GM12891 (cell line): ENCODE results near the gene TMEM101.
"Not testable (repeated sequence)": the region's sequence is repeated elsewhere in the genome, so short reads cannot be mapped to it uniquely, and the experiment has no call there.

ENCODE experiments used
- DNase-seq: peaks from one replicate; pipeline ENCODE4 v3.0.0; 2011; ENCODE audit warnings: low spot score; ENCODE audit not compliant: insufficient read length
- FAIRE-seq: peaks from 2 replicates; lab custom pipeline; 2011; peaks lifted over from hg19 to GRCh38; lab: Jason Lieb, UNC
- PAX5 ChIP-seq: IDR thresholded peaks from 2 replicates; pipeline ENCODE4 v1.6.1; 2011; ENCODE audit warnings: low read length, moderate library complexity, mild to moderate bottlenecking; ENCODE audit not compliant: insufficient read depth, severe bottlenecking
- POLR2A ChIP-seq: IDR thresholded peaks from 2 replicates; pipeline ENCODE4 v1.6.1; 2011; ENCODE audit warnings: low read depth, low read length, control low read depth
- POLR2AphosphoS5 ChIP-seq: IDR thresholded peaks from 2 replicates; pipeline ENCODE4 v1.6.1; 2011; ENCODE audit warnings: low read depth, low read length, control low read depth
- POU2F2 ChIP-seq: IDR thresholded peaks from 2 replicates; pipeline ENCODE4 v1.6.1; 2011; ENCODE audit warnings: low read depth, mild to moderate bottlenecking, control low read depth, low read length, moderate library complexity
- SPI1 ChIP-seq: IDR thresholded peaks from 2 replicates; pipeline ENCODE4 v1.6.1; 2011; ENCODE audit warnings: low read depth, low read length, control low read depth
- TAF1 ChIP-seq: IDR thresholded peaks from 2 replicates; pipeline ENCODE4 v1.6.1; 2011; ENCODE audit warnings: low read depth, low read length, control low read depth

TMEM101 gene

GRCh38 chr17:44045486-44045885 lies 30.7 kb upstream of the TMEM101 start:
- FAIRE-seq: no peak
- TF ChIP-seq POU2F2: no peak
- TF ChIP-seq TAF1: no peak
- no peak for TF ChIP-seq PAX5
- TF ChIP-seq POLR2A: no peak
- TF ChIP-seq SPI1: no peak
- no peak for TF ChIP-seq POLR2AphosphoS5
- no peak for DNase-seq

DNA sequence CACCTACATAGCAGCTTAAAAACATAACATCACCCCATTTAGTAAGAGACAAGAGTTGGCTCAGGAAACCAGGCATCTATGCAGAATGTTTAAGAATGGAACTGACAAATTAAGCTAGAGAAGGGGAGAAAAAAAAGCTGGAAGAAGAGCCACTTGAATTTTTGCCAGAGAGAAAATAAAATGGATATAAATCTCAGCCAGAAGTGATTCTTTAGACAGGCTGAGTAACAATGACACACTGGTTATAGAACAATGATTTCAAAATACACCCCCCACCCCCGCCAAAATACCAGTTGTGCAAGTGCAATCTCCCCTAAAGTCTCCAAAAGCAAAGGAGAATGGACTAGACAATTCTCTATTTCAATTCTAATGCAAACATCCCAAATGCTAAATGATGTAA lies 29.3 kb upstream of the TMEM101 start:
- no peak for TF ChIP-seq PAX5
- TF ChIP-seq SPI1: no peak
- TF ChIP-seq TAF1: no peak
- no peak for FAIRE-seq
- no peak for DNase-seq

DNA sequence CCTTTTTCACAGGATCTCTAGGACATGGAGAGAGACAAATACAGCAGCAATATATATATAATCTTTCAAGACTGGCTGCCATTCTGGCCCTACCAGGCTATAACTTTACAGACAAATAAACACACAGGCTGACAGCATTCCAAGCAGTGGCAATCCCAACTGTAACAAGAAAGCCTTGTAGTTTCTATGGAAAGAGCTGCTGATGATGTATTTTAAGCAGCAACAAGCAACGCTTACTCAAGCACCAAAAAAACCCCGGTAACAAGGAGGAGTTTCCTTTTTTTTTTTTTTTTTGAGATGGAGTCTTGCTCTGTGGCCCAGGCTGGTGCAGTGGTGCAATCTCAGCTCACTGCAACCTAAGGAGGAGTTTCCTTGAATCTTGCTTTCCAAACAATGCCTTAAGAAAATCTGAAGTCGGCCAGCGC lies 28.5 kb upstream of the TMEM101 start:
- no peak for FAIRE-seq
- no peak for DNase-seq
- TF ChIP-seq POLR2A (no peak), PAX5 (no peak), POLR2AphosphoS5 (no peak), POU2F2 (no peak), TAF1 (no peak), SPI1 (no peak)

DNA sequence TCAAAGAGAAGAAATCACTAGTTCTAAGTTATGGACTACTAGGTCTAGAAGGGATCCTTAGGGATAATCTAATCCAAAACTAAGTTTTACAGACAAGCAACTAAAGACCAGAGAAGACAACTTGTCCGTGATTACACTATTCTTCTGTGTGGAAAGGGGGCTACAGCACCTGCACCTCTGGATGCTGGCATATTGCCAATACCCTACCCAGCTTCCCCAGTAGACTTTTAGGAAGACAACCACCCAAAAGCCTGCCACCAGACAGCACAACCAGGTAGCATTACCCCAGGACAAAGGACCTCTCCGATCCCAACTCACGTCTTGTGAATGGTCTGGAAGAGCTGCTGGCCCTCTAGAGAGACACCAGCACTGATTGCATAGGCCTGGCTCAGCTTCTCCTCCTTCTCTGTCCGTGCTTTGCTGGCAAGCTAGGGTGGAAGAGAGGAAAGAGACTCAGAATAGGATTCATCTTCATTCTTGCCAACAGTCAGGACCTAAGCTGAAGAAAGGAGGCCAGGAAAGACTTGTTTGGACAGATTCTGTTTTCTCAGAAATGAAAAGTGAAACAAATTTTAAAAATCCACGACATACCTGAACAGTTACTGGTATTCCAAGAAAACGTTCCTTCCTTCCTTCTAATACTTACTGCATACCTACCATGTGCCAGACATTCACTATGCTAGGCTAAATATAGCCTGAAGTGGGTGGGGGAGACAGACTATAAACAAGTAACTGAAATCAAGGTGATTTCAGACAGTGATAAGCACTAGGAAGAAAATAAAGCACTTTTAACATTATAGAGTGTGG lies 25.3 kb upstream of the TMEM101 start:
- FAIRE-seq (no peak), DNase-seq (no peak)
- TF ChIP-seq POU2F2: no peak
- no peak for TF ChIP-seq POLR2AphosphoS5
- TF ChIP-seq POLR2A: no peak
- no peak for TF ChIP-seq PAX5
- TF ChIP-seq SPI1: no peak

DNA sequence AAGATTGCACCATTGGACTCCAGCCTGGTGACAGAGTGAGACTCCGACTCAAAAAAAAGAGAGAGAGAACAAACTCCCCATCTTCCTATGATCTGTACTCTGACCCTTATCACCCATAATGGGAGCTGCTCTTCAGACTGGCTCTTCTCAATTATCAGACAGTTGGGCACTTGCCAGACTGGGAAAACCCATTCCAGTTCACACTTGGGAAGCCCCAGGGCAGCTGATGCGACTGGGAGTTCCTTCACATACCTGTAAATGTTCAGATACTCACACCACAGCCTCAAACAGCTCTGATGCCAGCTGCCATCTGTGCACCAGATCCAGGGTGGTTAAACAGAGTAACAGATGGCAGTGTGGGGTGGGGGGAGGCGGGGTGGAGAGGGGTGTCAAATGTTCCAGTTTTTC lies 23.8 kb upstream of the TMEM101 start:
- TF ChIP-seq POLR2AphosphoS5 (no peak), TAF1 (no peak), SPI1 (no peak), PAX5 (no peak), POLR2A (no peak), POU2F2 (no peak)
- FAIRE-seq: no peak
- DNase-seq: no peak

- FAIRE-seq (no peak), DNase-seq (no peak)
- TF ChIP-seq TAF1 (no peak), POLR2A (no peak), POLR2AphosphoS5 (no peak)
Measured at GRCh38 chr17:44037471-44037870, 22.7 kb upstream of the TMEM101 start.

- peak; percentile 16 for FAIRE-seq
- not testable (repeated sequence) for DNase-seq
Measured at GRCh38 chr17:44034688-44035087, 19.9 kb upstream of the TMEM101 start.

DNA sequence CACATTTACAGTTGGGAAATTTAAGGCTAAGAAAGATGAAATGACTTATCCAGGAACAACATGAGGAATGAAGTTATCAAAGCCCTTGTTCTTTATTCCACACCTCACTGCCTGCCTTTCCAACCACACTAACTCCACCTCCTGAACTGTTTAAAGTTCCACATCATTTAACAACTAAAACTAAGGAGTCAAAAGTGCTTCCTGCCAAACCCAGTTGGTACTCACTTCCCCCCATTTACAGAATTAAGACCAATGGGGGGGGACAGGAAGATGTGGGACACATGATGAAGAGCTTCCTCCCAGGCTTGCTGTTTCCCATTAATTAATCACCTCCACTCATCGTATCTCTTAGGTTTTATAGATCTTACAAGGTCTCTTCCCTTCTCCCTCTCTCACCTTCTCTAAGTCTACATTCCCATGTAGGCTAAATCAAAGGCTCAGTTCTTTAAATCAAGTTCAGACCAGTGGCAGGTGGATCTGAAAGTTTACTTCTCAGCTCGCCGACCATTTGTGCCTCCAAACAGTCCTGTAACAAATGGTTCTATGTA lies 19.2 kb upstream of the TMEM101 start:
- TF ChIP-seq SPI1: no peak
- TF ChIP-seq POLR2A: no peak
- 0 out of 2 replicates have a peak, but pooled peaks have one; percentile 25 for TF ChIP-seq POLR2AphosphoS5
- no peak for TF ChIP-seq PAX5
- TF ChIP-seq TAF1: no peak
- no peak for DNase-seq
- no peak for FAIRE-seq

DNA sequence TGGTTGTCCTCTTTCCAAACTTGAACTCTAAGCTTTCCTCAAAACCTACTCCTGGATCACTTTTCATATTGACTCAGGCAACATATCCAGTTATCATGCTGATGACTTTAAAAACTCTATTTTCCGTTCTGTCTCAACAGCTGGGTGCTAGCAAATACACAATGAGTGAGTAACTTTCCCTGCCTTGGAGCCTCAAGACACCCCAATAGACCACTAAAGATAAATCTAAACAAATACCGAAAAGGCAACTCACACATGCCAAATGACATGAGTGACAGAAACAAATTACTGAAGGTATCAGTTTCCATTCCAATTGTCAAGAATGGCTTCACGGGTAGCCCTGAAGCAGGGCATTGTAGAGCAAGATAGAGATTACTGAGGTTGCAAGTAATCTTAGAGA lies 15.7 kb upstream of the TMEM101 start:
- no peak for TF ChIP-seq SPI1
- no peak for TF ChIP-seq POLR2A
- TF ChIP-seq POU2F2: no peak
- TF ChIP-seq PAX5: no peak
- no peak for TF ChIP-seq TAF1
- TF ChIP-seq POLR2AphosphoS5: no peak
- FAIRE-seq (no peak), DNase-seq (no peak)

GRCh38 chr17:44029736-44030135 lies 15.0 kb upstream of the TMEM101 start:
- no peak for FAIRE-seq
- TF ChIP-seq POLR2A (no peak), POU2F2 (no peak), PAX5 (no peak), SPI1 (no peak), TAF1 (no peak), POLR2AphosphoS5 (no peak)

More at GRCh38 chr17:44029736-44030135, 15.0 kb upstream of the TMEM101 start:
- DNase-seq: no peak
